ENCODE measurements around the gene GGT6. TPM values are rescaled to one million over a fixed set of nuclear protein-coding genes. Genes with fewer than 3 reads are reported as not detected.
"Not testable (repeated sequence)": the region's sequence is repeated elsewhere in the genome, so short reads cannot be mapped to it uniquely, and the experiment has no call there.

Gene GGT6
- total RNA-seq, 3 donors from 2014 or later, result 98.0 to 219 (median 189) TPM

DNA sequence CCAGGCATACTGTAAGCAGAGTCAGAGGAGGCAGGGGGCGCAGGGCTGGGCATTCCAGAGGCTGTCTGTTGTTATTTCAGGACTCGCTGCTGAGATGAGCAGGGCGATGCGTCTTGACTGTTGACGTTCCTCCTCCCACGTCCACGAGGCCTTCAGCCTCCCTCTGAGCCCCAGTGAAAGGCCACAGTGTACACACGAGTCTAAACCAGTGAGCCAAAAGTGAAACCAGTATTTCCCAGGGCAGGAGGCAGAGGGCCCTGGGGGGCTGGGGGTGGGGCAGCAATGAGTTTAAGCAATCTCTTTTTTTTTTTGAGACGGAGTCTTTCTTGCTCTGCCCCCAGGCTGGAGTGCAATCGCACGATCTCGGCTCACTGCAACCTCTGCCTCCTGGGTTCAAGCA lies 45.4 kb upstream of the GGT6 start:
- no peak overlapping the region for H3K4me3 ChIP-seq
- H3K9me3 ChIP-seq, result no peaks in the 10 kb centered on the region
- ATAC-seq (peak; percentile 39), DNase-seq (peak in 1 of 3 donors; percentile 47)
- TF ChIP-seq CTCF (IDR thresholded peaks at IDR 0.05), result no peak
- H3K36me3 ChIP-seq (ENCODE audit: low read depth), result no peaks in the 10 kb centered on the region
- no peaks in the 10 kb centered on the region for H3K4me1 ChIP-seq (ENCODE audit: low read depth)
- intact Hi-C loops (cut with DNase I, micrococcal nuclease), result no loop called here

DNA sequence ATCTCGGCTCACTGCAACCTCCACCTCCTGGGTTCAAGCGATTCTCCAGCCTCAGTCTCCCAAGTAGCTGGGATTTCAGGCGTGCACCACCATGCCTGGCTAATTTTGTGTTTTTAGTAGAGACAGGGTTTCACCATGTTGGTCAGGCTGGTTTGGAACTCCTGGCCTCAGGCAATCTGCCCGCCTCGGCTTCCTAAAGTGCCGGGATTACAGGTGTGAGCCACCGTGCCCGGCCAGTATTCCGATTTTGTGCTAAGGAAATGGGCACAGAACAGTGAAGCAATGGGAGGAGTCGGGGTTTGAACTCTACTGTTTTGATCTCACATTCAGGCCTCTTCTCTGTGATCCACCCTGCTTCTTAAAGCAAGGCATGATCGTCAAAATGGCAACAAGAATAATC lies 44.4 kb upstream of the GGT6 start:
- H3K9me3 ChIP-seq; DNase-seq; H3K36me3 ChIP-seq (ENCODE audit: low read depth); intact Hi-C loops (cut with DNase I, micrococcal nuclease); H3K4me1 ChIP-seq (ENCODE audit: low read depth); ATAC-seq; H3K4me3 ChIP-seq: not testable (repeated sequence)

- no peak overlapping the region for H3K4me3 ChIP-seq
- TF ChIP-seq CTCF (IDR thresholded peaks at IDR 0.05), result no peak
- intact Hi-C loops (cut with DNase I, micrococcal nuclease), result no loop called here
These were observed 43.8 kb upstream of the GGT6 start for GRCh38 chr17:4604111-4604644.

DNA sequence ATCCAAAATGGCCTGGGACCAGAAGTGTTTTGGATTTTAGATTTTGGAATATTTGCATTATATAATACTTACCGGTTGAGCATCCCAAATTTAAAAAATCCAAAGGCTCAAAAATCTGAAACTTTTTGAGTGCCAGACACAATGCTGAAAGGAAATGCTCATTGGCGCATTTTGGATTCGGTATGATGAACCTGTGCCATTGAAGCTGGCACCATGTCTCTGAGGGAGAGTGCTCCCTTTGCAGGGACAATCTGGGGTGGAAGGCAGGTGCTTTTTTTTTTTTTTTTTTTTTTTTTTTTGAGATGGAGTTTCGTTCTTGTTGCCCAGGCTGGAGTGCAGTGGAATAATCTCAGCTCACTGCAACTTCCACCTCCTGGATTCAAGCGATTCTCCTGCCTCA lies 41.7 kb upstream of the GGT6 start:
- Histone ChIP-seq H3K9me3 (no peaks in the 10 kb centered on the region), H3K36me3 (ENCODE audit: low read depth) (no peaks in the 10 kb centered on the region), H3K4me3 (no peak overlapping the region), H3K4me1 (ENCODE audit: low read depth) (no peaks in the 10 kb centered on the region)
- TF ChIP-seq CTCF (IDR thresholded peaks at IDR 0.05), result no peak
- ATAC-seq (no peak), DNase-seq (no peak)
- intact Hi-C loops (cut with DNase I, micrococcal nuclease), result no loop called here

More at GRCh38 chr17:4604111-4604644, 43.8 kb upstream of the GGT6 start:
- Histone ChIP-seq H3K9me3 (no peaks in the 10 kb centered on the region), H3K4me1 (ENCODE audit: low read depth) (no peaks in the 10 kb centered on the region), H3K36me3 (ENCODE audit: low read depth) (no peaks in the 10 kb centered on the region)
- DNase-seq (peak in 2 of 3 donors; percentile 34 to 64), ATAC-seq (no peak)

- no peak for TF ChIP-seq CTCF (IDR thresholded peaks at IDR 0.05)
- Histone ChIP-seq H3K9me3 (no peaks in the 10 kb centered on the region), H3K36me3 (ENCODE audit: low read depth) (no peaks in the 10 kb centered on the region), H3K4me3 (no peak overlapping the region), H3K4me1 (ENCODE audit: low read depth) (no peaks in the 10 kb centered on the region)
- intact Hi-C loops (cut with DNase I, micrococcal nuclease), result no loop called here
- ATAC-seq (no peak), DNase-seq (no peak)
These were observed 40.9 kb upstream of the GGT6 start for GRCh38 chr17:4601326-4601725.

DNA sequence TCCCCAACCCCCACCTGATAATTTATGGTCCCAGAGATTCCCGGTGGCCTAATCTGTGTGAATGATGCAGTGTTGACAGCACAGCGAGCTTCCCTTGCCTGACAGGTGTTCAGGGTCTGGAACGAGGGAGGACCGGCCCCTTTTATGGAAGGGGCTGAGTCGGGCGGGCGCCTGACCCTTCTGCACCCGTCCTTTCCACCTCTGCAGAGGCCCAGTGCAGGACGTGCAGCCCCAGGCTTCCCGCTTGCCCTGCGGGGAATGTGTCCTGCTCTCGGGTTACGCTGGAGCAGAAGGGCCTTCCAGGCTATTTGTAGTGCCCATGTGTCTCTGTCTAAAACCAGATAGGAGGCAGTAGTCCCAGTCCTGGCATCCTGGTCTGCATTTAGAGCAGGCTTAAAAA lies 40.2 kb upstream of the GGT6 start:
- no peaks in the 10 kb centered on the region for H3K9me3 ChIP-seq
- ATAC-seq, result no peak

More for the DNA sequence above, 40.2 kb upstream of the GGT6 start:
- intact Hi-C loops (cut with DNase I, micrococcal nuclease), result no loop called here
- DNase-seq, result no peak
- no peak for TF ChIP-seq CTCF (IDR thresholded peaks at IDR 0.05)
- no peak overlapping the region for H3K4me3 ChIP-seq
- no peaks in the 10 kb centered on the region for H3K4me1 ChIP-seq (ENCODE audit: low read depth)
- no peaks in the 10 kb centered on the region for H3K36me3 ChIP-seq (ENCODE audit: low read depth)
